Panc1 (cell line): ENCODE results near the gene IDI2. TPM values are rescaled to one million over a fixed set of nuclear protein-coding genes. Genes with fewer than 3 reads are reported as not detected.

Experiments used
- ATAC-seq: fragments of 200-7000 bp; cut with Tn5 transposase; 2 replicates; pipeline ENCODE4 v1.9.1; 2020; ENCODE audit warnings: mild to moderate bottlenecking, moderate library complexity
- BruUV-seq: library from RNA; stranded (reverse); fragments of 400-500 nt; replicated peaks from 2 replicates; lab custom pipeline; 2021; lab: Mats Ljungman, UMichigan
- CTCF ChIA-PET: fragments of 300-600 bp; sonication (Branson Sonifier 250); formaldehyde crosslinking; loops from one replicate; lab custom pipeline; 2022; ENCODE audit warnings: antibody characterized with exemption; lab: Charles Lee
- POLR2A ChIA-PET: fragments of 300-600 bp; sonication (Branson Sonifier 250); formaldehyde crosslinking; loops from one replicate; lab custom pipeline; 2022; ENCODE audit warnings: antibody characterized with exemption; lab: Charles Lee
- DNase-seq: peaks from one replicate; pipeline ENCODE4 v3.0.0-alpha.2; 2010; ENCODE audit warnings: low read depth, low spot score
- H3K27ac ChIP-seq: 2 replicates; pipeline ENCODE4 v1.5.1; 2011; ENCODE audit warnings: mild to moderate bottlenecking, low read length, inconsistent platforms
- H3K27me3 ChIP-seq: fragments of 200-500 bp; sonication (Bioruptor generic); 2 replicates; pipeline ENCODE4 v1.6.0; 2014; ENCODE audit warnings: low read length, inconsistent platforms; ENCODE audit not compliant: control insufficient read depth, insufficient read depth
- H3K36me3 ChIP-seq: fragments of 200-500 bp; sonication (Bioruptor generic); 2 replicates; pipeline ENCODE4 v1.5.1; 2014; ENCODE audit warnings: inconsistent platforms, mild to moderate bottlenecking, low read length, moderate library complexity; ENCODE audit not compliant: control insufficient read depth, insufficient read depth
- H3K4me1 ChIP-seq: 2 replicates; pipeline ENCODE4 v1.5.1; 2011; ENCODE audit warnings: inconsistent platforms, mild to moderate bottlenecking, low read length, moderate library complexity; ENCODE audit not compliant: control insufficient read depth, insufficient read depth
- H3K4me3 ChIP-seq, 2 experiments: 2 replicates each; pipeline ENCODE4 v1.5.1; 2011 to 2012; ENCODE audit warnings: low read depth in 2 of 2, low read length in 2 of 2, mild to moderate bottlenecking in 2 of 2, inconsistent platforms in 1 of 2, moderate library complexity in 1 of 2
- H3K9me3 ChIP-seq: fragments of 200-500 bp; sonication (Bioruptor generic); 2 replicates; pipeline ENCODE4 v1.5.1; 2014; ENCODE audit warnings: low read depth, mild to moderate bottlenecking, inconsistent platforms, low read length, moderate library complexity; ENCODE audit not compliant: control insufficient read depth, insufficient read depth
- POLR2AphosphoS5 ChIP-seq: IDR thresholded peaks from 2 replicates; pipeline ENCODE4 v1.6.1; 2012; ENCODE audit warnings: mild to moderate bottlenecking, low read depth, low read length, moderate library complexity
- REST ChIP-seq, 2 experiments: IDR thresholded peaks; 2 replicates each; pipeline ENCODE4 v1.6.1; 2011 to 2012; ENCODE audit warnings: low read depth in 2 of 2, control low read depth in 1 of 2, low read length in 1 of 2, mild to moderate bottlenecking in 1 of 2, moderate library complexity in 1 of 2; ENCODE audit not compliant: insufficient read depth in 1 of 2
- SIN3A ChIP-seq: IDR thresholded peaks from 2 replicates; pipeline ENCODE4 v1.6.1; 2012; ENCODE audit warnings: low read depth, mild to moderate bottlenecking, low read length, moderate library complexity, borderline replicate concordance; ENCODE audit not compliant: insufficient read depth
- TCF7L2 ChIP-seq: IDR thresholded peaks from 2 replicates; pipeline ENCODE4 v1.6.1; 2011; ENCODE audit warnings: mild to moderate bottlenecking, low read depth, low read length, inconsistent platforms
- in situ Hi-C: cut with HindIII; loops from 2 replicates; pipeline ENCODE4 v1.10.0; 2016; ENCODE audit warnings: low sequenced_read_pairs, low pct_unique_long_range_greater_than_20kb
- intact Hi-C: fragments of 100-400 bp; cut with micrococcal nuclease; formaldehyde crosslinking; loops from one replicate; pipeline ENCODE4 v1.10.0; 2022; ENCODE audit not compliant: unreplicated experiment
- total RNA-seq: library from RNA; stranded (reverse); gene quantifications from one replicate; pipeline ENCODE4 v1.2.1, GENCODE V29; 2021; ENCODE audit not compliant: unreplicated experiment
- TF ChIP-seq, protein P1 (sequence below): fragments of 450-650 bp; IDR thresholded peaks from 2 replicates; pipeline ENCODE4 v1.5.1; 2017; ENCODE audit warnings: mild to moderate bottlenecking

The IDI2 gene
- total RNA-seq, 1 experiment from 2014 or later, result not detected

DNA sequence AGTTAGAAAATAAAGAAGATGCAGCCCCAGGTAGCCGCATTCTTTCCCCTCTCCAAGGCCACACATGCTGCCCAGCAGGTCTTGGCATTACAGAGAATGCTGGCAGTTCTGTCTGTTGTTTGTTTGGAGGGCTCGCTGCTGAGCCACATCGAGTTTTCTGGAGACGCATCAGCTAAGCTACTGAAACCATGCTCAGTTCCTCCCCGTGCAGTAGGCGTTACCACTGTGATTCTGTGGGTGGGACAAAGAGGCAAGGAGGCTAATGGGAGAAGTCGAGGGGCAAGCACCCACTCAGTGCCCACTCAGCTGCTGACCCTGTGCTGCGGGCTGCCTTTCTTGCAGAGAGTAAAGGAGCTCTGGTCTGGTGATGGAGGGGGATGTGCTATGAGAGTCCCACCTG lies 52.9 kb downstream of the IDI2 start:
- ChIA-PET POLR2A (no interaction called here), CTCF (no interaction called here)
- no peak for DNase-seq
- ATAC-seq, result no peak
- no TSS peak for BruUV-seq
- intact Hi-C loops (no loop called here), in situ Hi-C loops (no loop called here)
- Histone ChIP-seq H3K4me1 (no peaks in the 10 kb centered on the region), H3K27me3 (no peaks in the 10 kb centered on the region), H3K9me3 (no peaks in the 10 kb centered on the region), H3K4me3 (no peak overlapping the region), H3K36me3 (no peaks in the 10 kb centered on the region), H3K27ac (no peak overlapping the region)
- no peak for TF ChIP-seq REST (IDR thresholded peaks at IDR 0.05; ENCODE audit: insufficient read depth in 1 of 2, low read depth in 2 of 2, low read length in 1 of 2)
- TF ChIP-seq, protein P1, sequence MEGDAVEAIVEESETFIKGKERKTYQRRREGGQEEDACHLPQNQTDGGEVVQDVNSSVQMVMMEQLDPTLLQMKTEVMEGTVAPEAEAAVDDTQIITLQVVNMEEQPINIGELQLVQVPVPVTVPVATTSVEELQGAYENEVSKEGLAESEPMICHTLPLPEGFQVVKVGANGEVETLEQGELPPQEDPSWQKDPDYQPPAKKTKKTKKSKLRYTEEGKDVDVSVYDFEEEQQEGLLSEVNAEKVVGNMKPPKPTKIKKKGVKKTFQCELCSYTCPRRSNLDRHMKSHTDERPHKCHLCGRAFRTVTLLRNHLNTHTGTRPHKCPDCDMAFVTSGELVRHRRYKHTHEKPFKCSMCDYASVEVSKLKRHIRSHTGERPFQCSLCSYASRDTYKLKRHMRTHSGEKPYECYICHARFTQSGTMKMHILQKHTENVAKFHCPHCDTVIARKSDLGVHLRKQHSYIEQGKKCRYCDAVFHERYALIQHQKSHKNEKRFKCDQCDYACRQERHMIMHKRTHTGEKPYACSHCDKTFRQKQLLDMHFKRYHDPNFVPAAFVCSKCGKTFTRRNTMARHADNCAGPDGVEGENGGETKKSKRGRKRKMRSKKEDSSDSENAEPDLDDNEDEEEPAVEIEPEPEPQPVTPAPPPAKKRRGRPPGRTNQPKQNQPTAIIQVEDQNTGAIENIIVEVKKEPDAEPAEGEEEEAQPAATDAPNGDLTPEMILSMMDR, result no peak
- TF ChIP-seq TCF7L2, result no peak
- TF ChIP-seq POLR2AphosphoS5, result no peak
- no peak for TF ChIP-seq SIN3A

DNA sequence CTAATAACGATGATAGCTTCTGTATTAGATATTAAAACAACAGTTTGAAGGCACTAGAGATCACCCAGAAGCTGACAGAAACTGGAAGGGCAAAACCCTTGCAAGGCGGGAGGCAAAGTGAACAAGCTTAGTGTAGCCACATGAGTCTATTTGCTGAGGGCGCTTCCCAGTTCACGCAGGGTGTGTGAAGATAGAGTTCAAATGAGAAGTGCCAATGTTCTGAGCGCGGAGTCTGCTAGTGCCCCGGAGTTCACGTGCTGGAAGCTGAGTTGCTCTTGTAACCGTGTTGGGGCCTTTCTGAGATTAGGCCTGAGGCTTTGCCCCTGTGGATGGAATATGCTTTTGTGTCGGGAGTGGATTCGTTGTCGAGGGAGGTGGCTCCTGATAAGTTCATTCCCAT lies 54.0 kb downstream of the IDI2 start:
- in situ Hi-C loops, result no loop called here
- H3K36me3 ChIP-seq, result no peaks in the 10 kb centered on the region
- no peak overlapping the region for H3K27ac ChIP-seq
- DNase-seq (no peak), ATAC-seq (no peak)
- BruUV-seq, result no TSS peak
- TF ChIP-seq REST (IDR thresholded peaks at IDR 0.05; ENCODE audit: insufficient read depth in 1 of 2, low read depth in 2 of 2, low read length in 1 of 2) (no peak), TCF7L2 (no peak), SIN3A (no peak)
- TF ChIP-seq, protein P1, result no peak
- POLR2A ChIA-PET, result interaction anchor here (0.6 kb wide), 1 partner anchor 56 kb away, joined by 10 read pairs; no protein-coding TSS in a partner anchor
- intact Hi-C loops, result no loop called here
- CTCF ChIA-PET, result no interaction called here
- no peaks in the 10 kb centered on the region for H3K4me1 ChIP-seq
- H3K9me3 ChIP-seq, result no peaks in the 10 kb centered on the region
- no peak overlapping the region for H3K4me3 ChIP-seq
- no peaks in the 10 kb centered on the region for H3K27me3 ChIP-seq
